Endothelial cell of umbilical vein (primary cell): Measurements from ENCODE around the gene NFKBIE.

Experiments used
- EZH2 ChIP-seq: IDR thresholded peaks from 2 replicates; pipeline ENCODE4 v1.6.1; 2012; ENCODE audit warnings: borderline replicate concordance, low read depth, mild to moderate bottlenecking, moderate library complexity, low read length, inconsistent platforms; ENCODE audit not compliant: severe bottlenecking
- FOS ChIP-seq: IDR thresholded peaks from 2 replicates; pipeline ENCODE4 v1.6.1; 2011; ENCODE audit warnings: mild to moderate bottlenecking, low read length, moderate library complexity, borderline replicate concordance; ENCODE audit not compliant: insufficient read depth
- GATA2 ChIP-seq: IDR thresholded peaks from 2 replicates; pipeline ENCODE4 v1.7.0; 2011; ENCODE audit warnings: low read depth, mild to moderate bottlenecking, moderate library complexity, mixed read lengths, low read length; ENCODE audit not compliant: insufficient read length, insufficient read depth
- JUN ChIP-seq: IDR thresholded peaks from 2 replicates; pipeline ENCODE4 v1.6.1; 2011; ENCODE audit warnings: borderline replicate concordance, low read depth; ENCODE audit not compliant: insufficient read length, insufficient read depth
- MYC ChIP-seq: IDR thresholded peaks from one replicate; pipeline ENCODE4 v1.6.1; 2011; ENCODE audit warnings: mild to moderate bottlenecking, low read depth, low read length
- POLR2A ChIP-seq: IDR thresholded peaks from 2 replicates; pipeline ENCODE4 v1.6.1; 2012; ENCODE audit warnings: low read depth, mild to moderate bottlenecking, control low read depth, low read length
- POLR2AphosphoS5 ChIP-seq: IDR thresholded peaks from 2 replicates; pipeline ENCODE4 v1.6.1; 2012; ENCODE audit warnings: low read depth, mild to moderate bottlenecking, control low read depth, low read length, moderate library complexity; ENCODE audit not compliant: insufficient read depth
- TF ChIP-seq, protein P1 (sequence below), 2 donors: IDR thresholded peaks; 1 replicate in 1 of 2; 2 replicates in 1 of 2; pipeline ENCODE4 v1.5.1; 2011; ENCODE audit warnings: low read length in 2 of 2, mild to moderate bottlenecking in 2 of 2, moderate library complexity in 2 of 2, control low read depth in 1 of 2, inconsistent platforms in 1 of 2, low read depth in 1 of 2; ENCODE audit not compliant: insufficient read depth in 1 of 2; ENCODE audit errors: extremely low read depth in 1 of 2
- TF ChIP-seq, protein P2 (sequence below): IDR thresholded peaks from 2 replicates; pipeline ENCODE4 v1.6.1; 2011; ENCODE audit not compliant: insufficient read depth, insufficient read length

DNA sequence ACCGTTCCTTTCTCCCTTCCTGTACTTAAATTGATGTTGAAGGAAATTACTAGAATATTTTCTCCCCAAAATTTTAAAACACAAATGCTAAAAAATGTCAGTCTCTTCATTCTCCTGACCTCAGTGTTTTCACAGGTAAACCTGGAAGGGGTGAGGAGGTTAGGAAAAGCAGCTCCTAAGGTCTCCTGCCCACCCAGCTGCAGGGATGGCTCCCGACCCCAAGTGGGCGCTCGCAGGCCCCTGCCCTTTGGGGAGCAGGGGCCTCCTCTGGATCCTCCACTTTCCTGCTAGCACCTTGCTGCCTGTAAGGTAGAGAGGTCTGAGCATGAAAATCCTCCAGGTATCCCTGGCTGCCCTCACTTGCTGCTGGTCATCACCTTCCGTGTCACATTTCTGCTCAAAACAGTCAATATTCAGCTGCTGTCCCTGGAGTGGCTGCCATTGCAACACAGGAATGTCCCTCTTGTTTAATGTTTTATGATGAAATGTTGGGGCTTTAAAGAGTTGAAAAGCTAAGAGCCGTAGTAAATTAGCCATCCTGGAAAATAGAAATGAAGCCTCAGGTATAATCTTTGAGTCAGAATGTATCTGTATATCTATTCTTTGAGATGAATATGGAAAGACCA is 29.3 kb downstream of the NFKBIE start:
- TF ChIP-seq, protein P1, sequence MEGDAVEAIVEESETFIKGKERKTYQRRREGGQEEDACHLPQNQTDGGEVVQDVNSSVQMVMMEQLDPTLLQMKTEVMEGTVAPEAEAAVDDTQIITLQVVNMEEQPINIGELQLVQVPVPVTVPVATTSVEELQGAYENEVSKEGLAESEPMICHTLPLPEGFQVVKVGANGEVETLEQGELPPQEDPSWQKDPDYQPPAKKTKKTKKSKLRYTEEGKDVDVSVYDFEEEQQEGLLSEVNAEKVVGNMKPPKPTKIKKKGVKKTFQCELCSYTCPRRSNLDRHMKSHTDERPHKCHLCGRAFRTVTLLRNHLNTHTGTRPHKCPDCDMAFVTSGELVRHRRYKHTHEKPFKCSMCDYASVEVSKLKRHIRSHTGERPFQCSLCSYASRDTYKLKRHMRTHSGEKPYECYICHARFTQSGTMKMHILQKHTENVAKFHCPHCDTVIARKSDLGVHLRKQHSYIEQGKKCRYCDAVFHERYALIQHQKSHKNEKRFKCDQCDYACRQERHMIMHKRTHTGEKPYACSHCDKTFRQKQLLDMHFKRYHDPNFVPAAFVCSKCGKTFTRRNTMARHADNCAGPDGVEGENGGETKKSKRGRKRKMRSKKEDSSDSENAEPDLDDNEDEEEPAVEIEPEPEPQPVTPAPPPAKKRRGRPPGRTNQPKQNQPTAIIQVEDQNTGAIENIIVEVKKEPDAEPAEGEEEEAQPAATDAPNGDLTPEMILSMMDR (IDR thresholded peaks at IDR 0.05; ENCODE audit: extremely low read depth in 1 of 2, insufficient read depth in 1 of 2, low read depth in 1 of 2, low read length in 2 of 2) = no peak
- no peak for TF ChIP-seq EZH2
- TF ChIP-seq POLR2A = no peak
- TF ChIP-seq POLR2AphosphoS5 = no peak
- TF ChIP-seq FOS = no peak
- TF ChIP-seq MYC = no peak
- no peak for TF ChIP-seq JUN
- TF ChIP-seq GATA2 = no peak
- TF ChIP-seq, protein P2, sequence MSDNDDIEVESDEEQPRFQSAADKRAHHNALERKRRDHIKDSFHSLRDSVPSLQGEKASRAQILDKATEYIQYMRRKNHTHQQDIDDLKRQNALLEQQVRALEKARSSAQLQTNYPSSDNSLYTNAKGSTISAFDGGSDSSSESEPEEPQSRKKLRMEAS = no peak
